Spleen (tissue), 11 donors: ENCODE results near the gene SLC17A1. TPM values are rescaled to one million over a fixed set of nuclear protein-coding genes. Genes with fewer than 3 reads are reported as not detected.

ENCODE experiments used
- DNase-seq: peaks from one replicate; pipeline ENCODE4 v3.0.0-alpha.2; 2020
- H3K27ac ChIP-seq, 8 donors: fragments of 200-600 bp; sonication (generic) in 7 of 8; 1 replicate in 4 of 8; 2 replicates in 4 of 8; pipeline versions ENCODE4 v1.5.0 to v1.8.0; 2016 to 2021; ENCODE audit warnings: inconsistent platforms in 4 of 8, mild to moderate bottlenecking in 4 of 8, moderate library complexity in 1 of 8
- H3K27me3 ChIP-seq, 7 donors: fragments of 200-600 bp; sonication (generic) in 6 of 7; replicated peaks in 1 of 7; 1 replicate in 4 of 7; 2 replicates in 3 of 7; pipeline versions ENCODE4 v1.5.0 to v1.8.0; 2016 to 2021; ENCODE audit warnings: inconsistent platforms in 3 of 7, mild to moderate bottlenecking in 1 of 7
- H3K36me3 ChIP-seq, 6 donors: fragments of 200-600 bp; sonication (generic) in 5 of 6; 1 replicate in 4 of 6; 2 replicates in 2 of 6; pipeline versions ENCODE4 v1.5.0 to v1.8.0; 2016 to 2021; ENCODE audit warnings: inconsistent platforms in 2 of 6
- H3K4me1 ChIP-seq, 6 donors: fragments of 200-600 bp; sonication (generic) in 5 of 6; 1 replicate in 3 of 6; 2 replicates in 3 of 6; pipeline versions ENCODE4 v1.5.0 to v1.8.0; 2016 to 2021; ENCODE audit warnings: inconsistent platforms in 3 of 6
- H3K4me3 ChIP-seq, 8 donors: fragments of 200-600 bp; sonication (generic) in 7 of 8; 1 replicate in 4 of 8; 2 replicates in 4 of 8; pipeline versions ENCODE4 v1.5.0 to v1.8.0; 2016 to 2021; ENCODE audit warnings: inconsistent platforms in 4 of 8, mild to moderate bottlenecking in 4 of 8, moderate library complexity in 2 of 8
- H3K9me3 ChIP-seq, 8 donors: fragments of 200-600 bp; sonication (generic) in 7 of 8; 1 replicate in 4 of 8; 2 replicates in 4 of 8; pipeline versions ENCODE4 v1.5.0 to v1.8.0; 2016 to 2021; ENCODE audit warnings: inconsistent platforms in 4 of 8
- CTCF ChIP-seq, 11 experiments: fragments of 200-600 bp in 7 of 11; fragments of 450-650 bp in 4 of 11; sonication (generic) in 4 of 11; IDR thresholded peaks in 8 of 11; conservative IDR thresholded peaks in 3 of 11; 1 replicate in 7 of 11; 2 replicates in 4 of 11; pipeline versions ENCODE4 v1.4.0 to v1.8.0; 2016 to 2021; ENCODE audit warnings: antibody characterized with exemption in 11 of 11, inconsistent platforms in 4 of 11, mild to moderate bottlenecking in 1 of 11
- POLR2A ChIP-seq, 3 donors: fragments of 450-650 bp; IDR thresholded peaks; one replicate each; pipeline ENCODE4 v1.5.1; 2017; ENCODE audit warnings: antibody characterized with exemption in 3 of 3, mild to moderate bottlenecking in 1 of 3
- POLR2AphosphoS5 ChIP-seq, 3 donors: sonication (generic); formaldehyde crosslinking; IDR thresholded peaks; one replicate each; pipeline ENCODE4 v1.5.1; 2017; ENCODE audit warnings: antibody characterized with exemption in 3 of 3
- WGBS, 5 donors: extraction: QIAGEN DNeasy Blood & Tissue Kit in 3 of 5; methylation state at CpG; one replicate each; pipeline versions ENCODE4 v1.1.5 to v1.1.7; 2013 to 2018; 5-methylcytosine and 5-hydroxymethylcytosine counted together
- intact Hi-C: fragments of 100-400 bp; cut with DNase I; formaldehyde crosslinking; loops from one replicate; pipeline ENCODE4 v1.15.0; 2023; ENCODE audit warnings: low total_unique reads
- polyA plus RNA-seq, 3 donors: library from polyadenylated mRNA; stranded (reverse); fragments of 200-250 nt; gene quantifications; one replicate each; pipeline ENCODE4 v1.2.1, GENCODE V29; 2013
- total RNA-seq, 7 donors: library from RNA; depleted of rRNA in 3 of 7; stranded (reverse); fragments of >200 nt in 3 of 7; fragmentation: NEBNext Ultra II Directional in 4 of 7; extraction: Animal tissue kit (Norgen Biotek cat#: 25700) in 4 of 7; gene quantifications; one replicate each; pipeline versions ENCODE4 v1.1.0 to v1.2.1, GENCODE V29; 2016 to 2021
- donor health status: healthy with polysubstance abuse.
- donor health status: DM: no; HTN: no; CAD: no; lungs with moderate emphysema.
- donor health status: DM: no; HTN: no; CAD: no.
- donor health status: Bipolar disorder and iron deficiency.
- donor health status: healthy.
- donor health status: DM: no; HTN: no; CAD: no.
- donor health status: DM: yes; HTN: yes; CAD: no.

The SLC17A1 gene
- total and polyA plus RNA-seq, 10 donors, result not detected

- no peaks in the 10 kb centered on the region for H3K4me1 ChIP-seq
- no peaks in the 10 kb centered on the region for H3K9me3 ChIP-seq
- no peaks in the 10 kb centered on the region for H3K36me3 ChIP-seq
- WGBS, 5 donors, result 73 to 92% (median 83%) methylated on average over 4 of the region's 4 CpGs
- no peak for DNase-seq
- no peak overlapping the region for H3K4me3 ChIP-seq
- no peak for TF ChIP-seq POLR2AphosphoS5 (IDR thresholded peaks at IDR 0.05)
- no peak for TF ChIP-seq CTCF (IDR thresholded peaks at IDR 0.05 in 8 of 11, conservative IDR thresholded peaks at IDR 0.05 in 3 of 11)
- no peak for TF ChIP-seq POLR2A (IDR thresholded peaks at IDR 0.05)
- intact Hi-C loops, result no loop called here
- no peak overlapping the region for H3K27ac ChIP-seq
- peaks cover 0 to 7% (median 0%) of the 10 kb centered on the region in 7 donors for H3K27me3 ChIP-seq
Measured at GRCh38 chr6:25862199-25862598, 30.3 kb upstream of the SLC17A1 start.

- intact Hi-C loops, result no loop called here
- Histone ChIP-seq H3K4me3 (no peak overlapping the region), H3K27ac (no peak overlapping the region), H3K36me3 (no peaks in the 10 kb centered on the region), H3K9me3 (no peaks in the 10 kb centered on the region), H3K27me3 (no peaks in the 10 kb centered on the region), H3K4me1 (no peaks in the 10 kb centered on the region)
- no peak for TF ChIP-seq POLR2AphosphoS5 (IDR thresholded peaks at IDR 0.05)
- no peak for TF ChIP-seq POLR2A (IDR thresholded peaks at IDR 0.05)
- no peak for TF ChIP-seq CTCF (IDR thresholded peaks at IDR 0.05 in 8 of 11, conservative IDR thresholded peaks at IDR 0.05 in 3 of 11)
- DNase-seq, result no peak
Measured at GRCh38 chr6:25852756-25853155, 20.9 kb upstream of the SLC17A1 start.

GRCh38 chr6:25851961-25852360 is 20.1 kb upstream of the SLC17A1 start:
- Histone ChIP-seq H3K4me3 (no peak overlapping the region), H3K27me3 (no peaks in the 10 kb centered on the region), H3K36me3 (no peaks in the 10 kb centered on the region), H3K9me3 (no peaks in the 10 kb centered on the region), H3K4me1 (no peaks in the 10 kb centered on the region), H3K27ac (no peak overlapping the region)
- no peak for DNase-seq
- 68 to 84% (median 79%) methylated on average over 2 of the region's 2 CpGs for WGBS, 5 donors
- intact Hi-C loops, result no loop called here
- TF ChIP-seq POLR2AphosphoS5 (IDR thresholded peaks at IDR 0.05), result no peak
- no peak for TF ChIP-seq CTCF (IDR thresholded peaks at IDR 0.05 in 8 of 11, conservative IDR thresholded peaks at IDR 0.05 in 3 of 11)
- TF ChIP-seq POLR2A (IDR thresholded peaks at IDR 0.05), result no peak

- Histone ChIP-seq H3K4me3 (no peak overlapping the region), H3K36me3 (no peaks in the 10 kb centered on the region), H3K4me1 (no peaks in the 10 kb centered on the region), H3K27ac (no peak overlapping the region), H3K9me3 (no peaks in the 10 kb centered on the region), H3K27me3 (peaks cover 0 to 8% (median 0%) of the 10 kb centered on the region in 7 donors)
- DNase-seq, result no peak
- intact Hi-C loops, result no loop called here
- WGBS, 5 donors, result 68 to 92% (median 89%) methylated on average over 2 of the region's 2 CpGs
- no peak for TF ChIP-seq POLR2AphosphoS5 (IDR thresholded peaks at IDR 0.05)
- TF ChIP-seq POLR2A (IDR thresholded peaks at IDR 0.05), result no peak
- no peak for TF ChIP-seq CTCF (IDR thresholded peaks at IDR 0.05 in 8 of 11, conservative IDR thresholded peaks at IDR 0.05 in 3 of 11)
Measured at GRCh38 chr6:25844518-25844917, 12.7 kb upstream of the SLC17A1 start.
